ENCODE measurements around the gene TULP1.
A peak's percentile ranks its signal among the peaks of the same experiment; 100 is the strongest.
"Not testable (repeated sequence)": the region's sequence is repeated elsewhere in the genome, so short reads cannot be mapped to it uniquely, and the experiment has no call there.

TULP1 gene

GRCh38 chr6:35519313-35520015 lies 6.8 kb upstream of the TULP1 start:
- Histone ChIP-seq H3K9me3 (ENCODE audit: control insufficient read depth in 1 of 2, low read length in 2 of 2) (no peaks in the 10 kb centered on the region), H3K27ac (ENCODE audit: low read length) (no peak overlapping the region), H3K4me1 (ENCODE audit: control insufficient read depth in 1 of 2, insufficient read depth in 2 of 2, low read length in 2 of 2) (no peaks in the 10 kb centered on the region), H3K27me3 (ENCODE audit: low read depth, low read length) (no peaks in the 10 kb centered on the region), H3K4me3 (ENCODE audit: low read depth in 1 of 2, low read length in 2 of 2) (no peak overlapping the region), H3K36me3 (ENCODE audit: control insufficient read depth in 1 of 2, insufficient read depth in 2 of 2, low read length in 2 of 2) (no peaks in the 10 kb centered on the region)

- Histone ChIP-seq H3K4me1 (ENCODE audit: control insufficient read depth in 1 of 2, insufficient read depth in 2 of 2, low read length in 2 of 2) (no peaks in the 10 kb centered on the region), H3K36me3 (ENCODE audit: control insufficient read depth in 1 of 2, insufficient read depth in 2 of 2, low read length in 2 of 2) (no peaks in the 10 kb centered on the region)
These were observed 6.0 kb upstream of the TULP1 start for GRCh38 chr6:35518566-35519312.

GRCh38 chr6:35517978-35518377 lies 5.3 kb upstream of the TULP1 start:
- not testable (repeated sequence) for H3K36me3 ChIP-seq (ENCODE audit: control insufficient read depth in 1 of 2, insufficient read depth in 2 of 2, low read length in 2 of 2); H3K4me3 ChIP-seq (ENCODE audit: low read depth in 1 of 2, low read length in 2 of 2); H3K27me3 ChIP-seq (ENCODE audit: low read depth, low read length); H3K4me1 ChIP-seq (ENCODE audit: control insufficient read depth in 1 of 2, insufficient read depth in 2 of 2, low read length in 2 of 2); H3K27ac ChIP-seq (ENCODE audit: low read length); H3K9me3 ChIP-seq (ENCODE audit: control insufficient read depth in 1 of 2, low read length in 2 of 2)

More at GRCh38 chr6:35518566-35519312, 6.0 kb upstream of the TULP1 start:
- Histone ChIP-seq H3K4me3 (ENCODE audit: low read depth in 1 of 2, low read length in 2 of 2) (no peak overlapping the region), H3K9me3 (ENCODE audit: control insufficient read depth in 1 of 2, low read length in 2 of 2) (no peaks in the 10 kb centered on the region), H3K27me3 (ENCODE audit: low read depth, low read length) (no peaks in the 10 kb centered on the region), H3K27ac (ENCODE audit: low read length) (no peak overlapping the region)

GRCh38 chr6:35516712-35517111 lies 4.0 kb upstream of the TULP1 start:
- H3K4me1 ChIP-seq (ENCODE audit: control insufficient read depth in 1 of 2, insufficient read depth in 2 of 2, low read length in 2 of 2): peaks cover 0 to under 1% of the 10 kb centered on the region in 2 donors
- H3K36me3 ChIP-seq (ENCODE audit: control insufficient read depth in 1 of 2, insufficient read depth in 2 of 2, low read length in 2 of 2): no peaks in the 10 kb centered on the region
- H3K9me3 ChIP-seq (ENCODE audit: control insufficient read depth in 1 of 2, low read length in 2 of 2): no peaks in the 10 kb centered on the region
- H3K27me3 ChIP-seq (ENCODE audit: low read depth, low read length): no peaks in the 10 kb centered on the region
- no peak overlapping the region for H3K27ac ChIP-seq (ENCODE audit: low read length)
- no peak overlapping the region for H3K4me3 ChIP-seq (ENCODE audit: low read depth in 1 of 2, low read length in 2 of 2)

- not testable (repeated sequence) for H3K9me3 ChIP-seq (ENCODE audit: control insufficient read depth in 1 of 2, low read length in 2 of 2); H3K27me3 ChIP-seq (ENCODE audit: low read depth, low read length); H3K27ac ChIP-seq (ENCODE audit: low read length); H3K4me3 ChIP-seq (ENCODE audit: low read depth in 1 of 2, low read length in 2 of 2); H3K4me1 ChIP-seq (ENCODE audit: control insufficient read depth in 1 of 2, insufficient read depth in 2 of 2, low read length in 2 of 2); H3K36me3 ChIP-seq (ENCODE audit: control insufficient read depth in 1 of 2, insufficient read depth in 2 of 2, low read length in 2 of 2)
These were observed 3.2 kb upstream of the TULP1 start for GRCh38 chr6:35515939-35516338.

- Histone ChIP-seq H3K27me3 (ENCODE audit: low read depth, low read length) (peaks cover 4% of the 10 kb centered on the region), H3K36me3 (ENCODE audit: control insufficient read depth in 1 of 2, insufficient read depth in 2 of 2, low read length in 2 of 2) (no peaks in the 10 kb centered on the region), H3K27ac (ENCODE audit: low read length) (no peak overlapping the region), H3K9me3 (ENCODE audit: control insufficient read depth in 1 of 2, low read length in 2 of 2) (no peaks in the 10 kb centered on the region), H3K4me1 (ENCODE audit: control insufficient read depth in 1 of 2, insufficient read depth in 2 of 2, low read length in 2 of 2) (peaks cover 0 to 7% of the 10 kb centered on the region in 2 donors), H3K4me3 (ENCODE audit: low read depth in 1 of 2, low read length in 2 of 2) (no peak overlapping the region)
These were observed 1.9 kb upstream of the TULP1 start for GRCh38 chr6:35514587-35514986.

- no peaks in the 10 kb centered on the region for H3K9me3 ChIP-seq (ENCODE audit: control insufficient read depth in 1 of 2, low read length in 2 of 2)
- peaks cover 0 to 7% of the 10 kb centered on the region in 2 donors for H3K4me1 ChIP-seq (ENCODE audit: control insufficient read depth in 1 of 2, insufficient read depth in 2 of 2, low read length in 2 of 2)
- no peaks in the 10 kb centered on the region for H3K36me3 ChIP-seq (ENCODE audit: control insufficient read depth in 1 of 2, insufficient read depth in 2 of 2, low read length in 2 of 2)
- no peak overlapping the region for H3K27ac ChIP-seq (ENCODE audit: low read length)
- H3K4me3 ChIP-seq (ENCODE audit: low read depth in 1 of 2, low read length in 2 of 2): peak overlapping the region in 1 of 2 donors; percentile 47
- peaks cover 4% of the 10 kb centered on the region for H3K27me3 ChIP-seq (ENCODE audit: low read depth, low read length)
These were observed 690 bp downstream of the TULP1 start for GRCh38 chr6:35512006-35512405.

- H3K4me1 ChIP-seq (ENCODE audit: control insufficient read depth in 1 of 2, insufficient read depth in 2 of 2, low read length in 2 of 2): peaks cover 0 to 7% of the 10 kb centered on the region in 2 donors
- H3K4me3 ChIP-seq (ENCODE audit: low read depth in 1 of 2, low read length in 2 of 2): peak overlapping the region in 1 of 2 donors; percentile 51
- no peaks in the 10 kb centered on the region for H3K9me3 ChIP-seq (ENCODE audit: control insufficient read depth in 1 of 2, low read length in 2 of 2)
- H3K36me3 ChIP-seq (ENCODE audit: control insufficient read depth in 1 of 2, insufficient read depth in 2 of 2, low read length in 2 of 2): no peaks in the 10 kb centered on the region
- H3K27ac ChIP-seq (ENCODE audit: low read length): no peak overlapping the region
- H3K27me3 ChIP-seq (ENCODE audit: low read depth, low read length): peaks cover 4% of the 10 kb centered on the region
These were observed 1.1 kb downstream of the TULP1 start for GRCh38 chr6:35511562-35511941.

GRCh38 chr6:35510916-35511561 lies 1.7 kb downstream of the TULP1 start:
- H3K27ac ChIP-seq (ENCODE audit: low read length): no peak overlapping the region
- H3K4me1 ChIP-seq (ENCODE audit: control insufficient read depth in 1 of 2, insufficient read depth in 2 of 2, low read length in 2 of 2): peaks cover 0 to 7% of the 10 kb centered on the region in 2 donors
- H3K27me3 ChIP-seq (ENCODE audit: low read depth, low read length): peaks cover 4% of the 10 kb centered on the region
- peak overlapping the region in 1 of 2 donors; percentile 51 for H3K4me3 ChIP-seq (ENCODE audit: low read depth in 1 of 2, low read length in 2 of 2)
- no peaks in the 10 kb centered on the region for H3K9me3 ChIP-seq (ENCODE audit: control insufficient read depth in 1 of 2, low read length in 2 of 2)
- H3K36me3 ChIP-seq (ENCODE audit: control insufficient read depth in 1 of 2, insufficient read depth in 2 of 2, low read length in 2 of 2): no peaks in the 10 kb centered on the region

GRCh38 chr6:35508542-35508941 lies 4.2 kb downstream of the TULP1 start:
- peaks cover 4% of the 10 kb centered on the region for H3K27me3 ChIP-seq (ENCODE audit: low read depth, low read length)

GRCh38 chr6:35508027-35508426 lies 4.7 kb downstream of the TULP1 start:
- H3K4me1 ChIP-seq (ENCODE audit: control insufficient read depth in 1 of 2, insufficient read depth in 2 of 2, low read length in 2 of 2): peaks cover 0 to 7% of the 10 kb centered on the region in 2 donors
- no peak overlapping the region for H3K27ac ChIP-seq (ENCODE audit: low read length)
- H3K4me3 ChIP-seq (ENCODE audit: low read depth in 1 of 2, low read length in 2 of 2): no peak overlapping the region
- H3K9me3 ChIP-seq (ENCODE audit: control insufficient read depth in 1 of 2, low read length in 2 of 2): no peaks in the 10 kb centered on the region
- no peaks in the 10 kb centered on the region for H3K36me3 ChIP-seq (ENCODE audit: control insufficient read depth in 1 of 2, insufficient read depth in 2 of 2, low read length in 2 of 2)
- peaks cover 4% of the 10 kb centered on the region for H3K27me3 ChIP-seq (ENCODE audit: low read depth, low read length)

More at GRCh38 chr6:35508542-35508941, 4.2 kb downstream of the TULP1 start:
- H3K4me3 ChIP-seq (ENCODE audit: low read depth in 1 of 2, low read length in 2 of 2): no peak overlapping the region
- peaks cover 0 to 7% of the 10 kb centered on the region in 2 donors for H3K4me1 ChIP-seq (ENCODE audit: control insufficient read depth in 1 of 2, insufficient read depth in 2 of 2, low read length in 2 of 2)
- no peak overlapping the region for H3K27ac ChIP-seq (ENCODE audit: low read length)
- no peaks in the 10 kb centered on the region for H3K36me3 ChIP-seq (ENCODE audit: control insufficient read depth in 1 of 2, insufficient read depth in 2 of 2, low read length in 2 of 2)
- no peaks in the 10 kb centered on the region for H3K9me3 ChIP-seq (ENCODE audit: control insufficient read depth in 1 of 2, low read length in 2 of 2)
